Measurements from ENCODE around the gene CMSS1. TPM values are rescaled to one million over a fixed set of nuclear protein-coding genes. Genes with fewer than 3 reads are reported as not detected.

The CMSS1 gene
- total and polyA plus RNA-seq, 8 donors: 14.4 to 29.9 (median 15.9) TPM

GRCh38 chr3:100163787-100164186 is 346.1 kb downstream of the CMSS1 start:
- TF ChIP-seq, protein P1, sequence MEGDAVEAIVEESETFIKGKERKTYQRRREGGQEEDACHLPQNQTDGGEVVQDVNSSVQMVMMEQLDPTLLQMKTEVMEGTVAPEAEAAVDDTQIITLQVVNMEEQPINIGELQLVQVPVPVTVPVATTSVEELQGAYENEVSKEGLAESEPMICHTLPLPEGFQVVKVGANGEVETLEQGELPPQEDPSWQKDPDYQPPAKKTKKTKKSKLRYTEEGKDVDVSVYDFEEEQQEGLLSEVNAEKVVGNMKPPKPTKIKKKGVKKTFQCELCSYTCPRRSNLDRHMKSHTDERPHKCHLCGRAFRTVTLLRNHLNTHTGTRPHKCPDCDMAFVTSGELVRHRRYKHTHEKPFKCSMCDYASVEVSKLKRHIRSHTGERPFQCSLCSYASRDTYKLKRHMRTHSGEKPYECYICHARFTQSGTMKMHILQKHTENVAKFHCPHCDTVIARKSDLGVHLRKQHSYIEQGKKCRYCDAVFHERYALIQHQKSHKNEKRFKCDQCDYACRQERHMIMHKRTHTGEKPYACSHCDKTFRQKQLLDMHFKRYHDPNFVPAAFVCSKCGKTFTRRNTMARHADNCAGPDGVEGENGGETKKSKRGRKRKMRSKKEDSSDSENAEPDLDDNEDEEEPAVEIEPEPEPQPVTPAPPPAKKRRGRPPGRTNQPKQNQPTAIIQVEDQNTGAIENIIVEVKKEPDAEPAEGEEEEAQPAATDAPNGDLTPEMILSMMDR (IDR thresholded peaks at IDR 0.05): no peak
- Histone ChIP-seq H3K27me3 (no peaks in the 10 kb centered on the region), H3K4me3 (no peak overlapping the region), H3K4me1 (peaks cover 0 to 11% (median 0%) of the 10 kb centered on the region in 3 donors), H3K36me3 (no peaks in the 10 kb centered on the region), H3K9me3 (no peaks in the 10 kb centered on the region), H3K27ac (no peak overlapping the region)
- no peak for DNase-seq
- ATAC-seq: no peak
- WGBS, 2 donors: 82 to 86% methylated on average over 2 of the region's 2 CpGs
- intact Hi-C loops (cut with DNase I): no loop called here
- no peak for FAIRE-seq

- Histone ChIP-seq H3K36me3 (no peaks in the 10 kb centered on the region), H3K4me3 (no peak overlapping the region), H3K4me1 (peaks cover 0 to 1% (median 0%) of the 10 kb centered on the region in 3 donors), H3K9me3 (no peaks in the 10 kb centered on the region), H3K27ac (no peak overlapping the region), H3K27me3 (no peaks in the 10 kb centered on the region)
- no peak for DNase-seq
- ATAC-seq: no peak
- WGBS, 2 donors: 85 to 91% methylated on average over 3 of the region's 3 CpGs
- intact Hi-C loops (cut with DNase I): no loop called here
- FAIRE-seq: no peak
- TF ChIP-seq, protein P1 (IDR thresholded peaks at IDR 0.05): no peak
Measured at GRCh38 chr3:100164743-100165142, 347.1 kb downstream of the CMSS1 start.

DNA sequence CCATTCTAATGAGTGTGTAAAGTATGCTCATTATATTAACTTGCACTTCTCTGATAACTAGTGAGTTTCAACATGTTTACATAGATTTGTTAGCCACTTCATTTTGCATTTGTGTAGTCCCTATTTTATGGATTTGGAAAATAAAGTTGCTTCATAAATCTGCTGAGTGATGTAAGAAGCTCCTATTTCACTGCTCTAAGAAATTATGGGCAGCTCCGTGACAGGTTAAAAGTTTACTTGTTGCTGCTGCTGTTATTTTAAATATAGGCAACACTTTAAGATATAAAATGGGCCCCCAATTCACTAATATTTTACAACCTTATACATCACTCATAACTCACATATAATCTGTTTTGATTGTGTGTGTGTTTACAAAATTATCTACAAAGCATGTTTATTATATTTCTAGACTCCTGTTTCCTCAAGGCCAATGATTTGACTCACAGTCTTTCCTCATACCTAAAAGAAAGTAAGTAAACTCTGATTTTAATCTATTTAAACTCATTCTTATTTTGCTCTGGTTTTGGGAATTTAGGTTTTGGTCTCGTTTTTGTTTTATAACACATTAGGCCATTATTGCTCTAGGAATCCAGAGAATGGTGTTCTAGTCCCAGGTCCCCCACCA is 348.4 kb downstream of the CMSS1 start:
- FAIRE-seq (no peak), DNase-seq (no peak), ATAC-seq (no peak)
- 87 to 96% methylated on average over 2 of the region's 2 CpGs for WGBS, 2 donors
- Histone ChIP-seq H3K36me3 (no peaks in the 10 kb centered on the region), H3K4me3 (no peak overlapping the region), H3K9me3 (no peaks in the 10 kb centered on the region), H3K27ac (no peak overlapping the region), H3K4me1 (no peaks in the 10 kb centered on the region), H3K27me3 (no peaks in the 10 kb centered on the region)
- intact Hi-C loops (cut with DNase I): no loop called here
- TF ChIP-seq, protein P1 (IDR thresholded peaks at IDR 0.05): no peak

DNA sequence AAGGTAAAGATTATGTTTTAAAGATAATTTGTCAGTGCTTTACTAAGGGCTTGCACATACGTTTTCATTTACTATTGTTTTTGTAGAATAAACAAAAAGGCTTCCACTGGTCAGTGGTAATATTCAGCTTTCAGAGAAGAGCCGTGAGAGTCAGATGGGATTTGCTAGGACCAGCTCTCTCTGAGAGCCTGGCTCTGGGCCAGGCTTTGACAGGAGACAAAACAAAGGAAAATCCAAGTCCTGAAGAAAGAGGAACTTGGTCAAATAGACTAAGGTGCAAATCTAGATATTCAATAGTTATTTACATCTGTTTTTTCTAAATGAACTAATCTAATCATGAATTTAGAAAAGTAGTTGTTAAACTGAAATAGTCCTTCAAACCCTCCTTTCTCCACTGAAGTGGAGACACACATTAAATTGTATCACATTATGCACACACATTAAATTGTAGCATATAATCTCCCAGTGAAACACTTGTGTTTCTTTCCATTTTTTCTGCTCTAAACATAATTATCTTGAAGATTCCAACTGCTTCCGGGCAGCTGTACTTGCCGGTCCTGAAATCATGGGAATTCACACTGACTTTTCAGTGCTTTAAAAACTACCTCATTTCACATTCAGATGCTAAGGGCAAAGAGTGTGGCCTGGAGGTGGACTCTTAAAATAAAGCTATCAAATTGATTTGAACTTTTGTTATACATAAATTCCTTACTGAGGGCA is 351.7 kb downstream of the CMSS1 start:
- no peaks in the 10 kb centered on the region for H3K27me3 ChIP-seq
- no peak overlapping the region for H3K4me3 ChIP-seq
- TF ChIP-seq, protein P1 (IDR thresholded peaks at IDR 0.05): no peak
- H3K4me1 ChIP-seq: no peaks in the 10 kb centered on the region
- no peaks in the 10 kb centered on the region for H3K9me3 ChIP-seq
- intact Hi-C loops (cut with DNase I): no loop called here
- no peak overlapping the region for H3K27ac ChIP-seq
- DNase-seq: no peak
- H3K36me3 ChIP-seq: no peaks in the 10 kb centered on the region
- ATAC-seq: no peak
- FAIRE-seq: no peak
- WGBS, 2 donors: 71 to 73% methylated on average over 4 of the region's 4 CpGs

- no peak for ATAC-seq
- no peaks in the 10 kb centered on the region for H3K36me3 ChIP-seq
- WGBS, 2 donors: 97 to 98% methylated on average over 3 of the region's 3 CpGs
- H3K4me1 ChIP-seq: no peaks in the 10 kb centered on the region
- intact Hi-C loops (cut with DNase I): no loop called here
- H3K27me3 ChIP-seq: no peaks in the 10 kb centered on the region
- no peak overlapping the region for H3K4me3 ChIP-seq
- no peak overlapping the region for H3K27ac ChIP-seq
- FAIRE-seq: no peak
- DNase-seq: no peak
- TF ChIP-seq, protein P1 (IDR thresholded peaks at IDR 0.05): no peak
- no peaks in the 10 kb centered on the region for H3K9me3 ChIP-seq
Measured at GRCh38 chr3:100170486-100170885, 352.8 kb downstream of the CMSS1 start.
